Skeletal muscle satellite cell (primary cell): ENCODE measurements around the gene KCNN1.
"Not testable (repeated sequence)": the region's sequence is repeated elsewhere in the genome, so short reads cannot be mapped to it uniquely, and the experiment has no call there.

Experiments used
- H3K27me3 ChIP-seq: 2 replicates; pipeline ENCODE4 v1.7.0; 2013; ENCODE audit warnings: low read length; ENCODE audit not compliant: control insufficient read depth, insufficient read depth
- H3K36me3 ChIP-seq: 2 replicates; pipeline ENCODE4 v1.7.0; 2013; ENCODE audit warnings: mild to moderate bottlenecking, control low read depth, low read length; ENCODE audit not compliant: insufficient read depth
- H3K4me1 ChIP-seq: 2 replicates; pipeline ENCODE4 v1.7.0; 2013; ENCODE audit warnings: low read length; ENCODE audit not compliant: control insufficient read depth, insufficient read depth
- H3K4me2 ChIP-seq: 2 replicates; pipeline ENCODE4 v1.7.0; 2013; ENCODE audit warnings: mild to moderate bottlenecking, low read length
- H3K4me3 ChIP-seq: 2 replicates; pipeline ENCODE4 v1.7.0; 2013; ENCODE audit warnings: low read length
- H3K9ac ChIP-seq: 2 replicates; pipeline ENCODE4 v1.7.0; 2013; ENCODE audit warnings: mild to moderate bottlenecking, low read depth, low read length, moderate library complexity
- H3K9me3 ChIP-seq: replicated peaks from 2 replicates; pipeline ENCODE4 v1.7.0; 2013; ENCODE audit warnings: mild to moderate bottlenecking, control low read depth, low read length

The KCNN1 gene

DNA sequence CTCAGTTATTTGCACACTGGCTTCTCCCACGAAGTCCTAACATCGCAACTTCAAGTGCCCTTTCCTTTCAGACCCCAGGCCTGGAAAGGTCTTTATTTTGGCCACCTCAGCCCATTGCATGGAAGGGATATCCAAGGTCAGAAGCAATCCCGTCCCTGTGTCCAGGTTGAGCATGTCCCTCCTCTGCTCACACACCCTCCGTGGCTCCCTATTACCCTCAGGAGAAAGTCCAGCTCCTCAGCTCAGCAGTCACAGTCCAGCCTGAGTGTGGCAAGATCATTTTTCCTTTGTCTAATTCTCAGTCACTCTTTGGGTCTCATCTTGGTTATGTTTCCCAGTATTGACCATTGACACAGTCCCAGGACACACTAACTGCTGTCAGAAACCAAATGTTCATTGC, 60.2 kb downstream of the KCNN1 start:
- Histone ChIP-seq H3K36me3 (no peaks in the 10 kb centered on the region), H3K4me3 (no peak overlapping the region), H3K9ac (no peak overlapping the region), H3K4me1 (peaks cover 22% of the 10 kb centered on the region), H3K4me2 (no peak overlapping the region), H3K27me3 (no peaks in the 10 kb centered on the region), H3K9me3 (no peaks in the 10 kb centered on the region)

DNA sequence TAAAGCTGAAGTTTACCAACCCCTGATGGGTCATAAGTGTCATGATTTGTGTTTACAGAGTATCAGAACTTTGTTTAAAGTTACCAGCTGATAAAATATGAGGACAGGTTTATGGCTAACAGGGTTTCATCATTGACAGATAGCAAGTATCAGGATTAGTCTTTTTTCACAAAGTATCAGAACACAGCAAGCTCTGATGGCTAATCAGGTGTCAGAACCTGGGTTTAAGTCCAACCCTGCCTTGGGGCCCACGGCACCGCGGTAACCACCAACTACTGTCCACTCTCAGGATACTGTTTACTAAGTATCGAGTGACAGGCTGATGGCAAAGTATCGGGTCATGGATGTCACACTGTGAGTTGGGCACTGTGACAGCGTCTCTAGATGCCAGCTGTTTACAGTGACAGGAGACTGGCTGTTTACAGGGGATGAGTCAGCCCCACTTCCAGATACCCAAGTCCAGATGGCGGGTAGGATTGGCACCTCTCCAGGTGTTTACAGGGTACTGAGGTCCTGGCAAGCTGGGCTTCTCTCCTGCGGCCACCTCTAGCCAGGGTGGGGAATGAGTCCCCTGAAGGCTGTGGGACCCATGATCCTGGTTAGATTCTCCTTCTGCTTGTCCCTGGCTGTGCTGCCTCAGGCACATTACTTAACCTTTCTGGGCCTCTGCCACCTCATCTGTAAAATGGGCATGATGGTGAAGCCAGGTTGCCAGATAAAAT, 62.9 kb downstream of the KCNN1 start:
- no peak overlapping the region for H3K9ac ChIP-seq
- peaks cover 7% of the 10 kb centered on the region for H3K4me1 ChIP-seq
- H3K9me3 ChIP-seq, result no peaks in the 10 kb centered on the region
- no peaks in the 10 kb centered on the region for H3K27me3 ChIP-seq
- H3K4me2 ChIP-seq, result peak overlapping the region; percentile 27
- H3K4me3 ChIP-seq, result no peak overlapping the region
- no peaks in the 10 kb centered on the region for H3K36me3 ChIP-seq

DNA sequence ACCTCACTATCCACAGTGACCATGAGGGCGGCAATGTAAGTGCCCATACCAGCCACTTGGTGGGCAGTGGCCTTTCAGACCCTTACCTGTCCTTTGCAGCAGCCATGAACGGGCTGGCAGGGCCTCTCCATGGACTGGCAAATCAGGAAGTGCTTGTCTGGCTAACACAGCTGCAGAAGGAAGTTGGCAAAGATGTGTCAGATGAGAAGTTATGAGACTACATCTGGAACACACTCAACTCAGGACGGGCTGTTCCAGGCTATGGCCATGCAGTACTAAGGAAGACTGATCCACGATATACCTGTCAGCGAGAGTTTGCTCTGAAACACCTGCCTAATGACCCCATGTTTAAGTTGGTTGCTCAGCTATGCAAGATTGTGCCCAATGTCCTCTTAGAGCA, 64.5 kb downstream of the KCNN1 start:
- H3K4me3 ChIP-seq, H3K4me2 ChIP-seq, H3K36me3 ChIP-seq, H3K4me1 ChIP-seq, H3K9me3 ChIP-seq, H3K27me3 ChIP-seq, H3K9ac ChIP-seq: not testable (repeated sequence)

DNA sequence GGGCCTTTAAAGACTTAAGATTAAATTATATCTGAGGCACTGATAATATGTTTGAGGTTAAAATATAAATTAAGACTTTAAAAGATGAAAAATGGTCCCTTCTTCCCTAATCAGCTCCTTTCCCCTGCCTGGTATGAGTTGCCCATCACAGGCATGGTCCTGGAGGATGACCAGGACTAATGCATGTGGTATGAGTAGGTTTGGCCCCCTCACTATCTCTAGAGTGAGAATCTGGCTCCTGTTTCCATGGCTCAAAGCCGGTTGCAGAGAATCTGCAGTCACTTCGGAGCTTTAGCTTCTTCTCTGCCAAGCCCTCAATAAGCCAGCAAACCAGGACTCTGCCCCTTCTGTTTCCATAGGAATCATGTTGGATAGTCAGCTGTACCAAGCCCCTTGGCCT, 65.2 kb downstream of the KCNN1 start:
- H3K36me3 ChIP-seq, H3K4me3 ChIP-seq, H3K4me2 ChIP-seq, H3K9ac ChIP-seq, H3K27me3 ChIP-seq, H3K4me1 ChIP-seq, H3K9me3 ChIP-seq: not testable (repeated sequence)

DNA sequence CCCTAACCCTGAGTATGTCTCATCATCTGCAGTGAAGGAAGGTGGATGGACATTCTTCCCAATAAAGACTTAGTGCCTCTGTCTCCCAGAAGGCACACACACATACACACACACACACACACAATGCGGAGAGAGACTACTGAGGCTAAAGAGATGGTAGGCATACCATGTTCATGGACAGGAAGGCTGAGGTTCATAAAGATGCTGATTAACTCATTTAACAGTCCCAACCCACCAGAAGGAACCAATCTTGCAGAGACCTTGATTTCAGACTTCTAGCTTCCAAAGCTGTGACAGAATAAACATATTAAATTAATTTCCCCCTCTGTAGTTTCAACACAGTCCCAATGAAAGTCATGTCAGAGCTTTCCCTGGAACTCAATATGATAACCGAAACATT, 74.1 kb downstream of the KCNN1 start:
- no peak overlapping the region for H3K9ac ChIP-seq

DNA sequence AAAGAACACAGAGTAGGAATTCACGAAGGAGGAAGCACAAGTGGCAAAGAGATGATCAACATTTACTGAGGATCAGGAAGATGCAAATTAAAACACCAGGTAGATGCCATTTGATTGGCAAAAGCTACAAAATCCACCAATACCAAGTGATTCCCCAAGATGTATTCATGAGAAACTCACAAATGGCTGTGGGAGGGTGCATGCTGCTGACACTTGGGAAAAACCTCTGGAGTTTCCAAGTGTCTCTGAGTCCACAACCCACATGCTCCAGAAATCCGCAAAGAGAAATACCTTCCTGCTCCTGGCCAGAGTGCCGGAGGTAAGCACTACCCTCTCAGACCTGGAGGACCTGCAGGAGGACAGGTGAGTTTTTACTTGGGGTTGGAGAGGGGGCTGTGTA, 76.8 kb downstream of the KCNN1 start:
- Histone ChIP-seq H3K4me2 (no peak overlapping the region), H3K9ac (no peak overlapping the region), H3K36me3 (no peaks in the 10 kb centered on the region), H3K27me3 (peaks cover 6% of the 10 kb centered on the region), H3K4me3 (no peak overlapping the region), H3K4me1 (peaks cover 22% of the 10 kb centered on the region), H3K9me3 (no peaks in the 10 kb centered on the region)

More for the DNA sequence above, 74.1 kb downstream of the KCNN1 start:
- Histone ChIP-seq H3K4me1 (peaks cover 16% of the 10 kb centered on the region), H3K9me3 (no peaks in the 10 kb centered on the region), H3K4me2 (no peak overlapping the region), H3K36me3 (no peaks in the 10 kb centered on the region), H3K27me3 (peaks cover 6% of the 10 kb centered on the region), H3K4me3 (no peak overlapping the region)

DNA sequence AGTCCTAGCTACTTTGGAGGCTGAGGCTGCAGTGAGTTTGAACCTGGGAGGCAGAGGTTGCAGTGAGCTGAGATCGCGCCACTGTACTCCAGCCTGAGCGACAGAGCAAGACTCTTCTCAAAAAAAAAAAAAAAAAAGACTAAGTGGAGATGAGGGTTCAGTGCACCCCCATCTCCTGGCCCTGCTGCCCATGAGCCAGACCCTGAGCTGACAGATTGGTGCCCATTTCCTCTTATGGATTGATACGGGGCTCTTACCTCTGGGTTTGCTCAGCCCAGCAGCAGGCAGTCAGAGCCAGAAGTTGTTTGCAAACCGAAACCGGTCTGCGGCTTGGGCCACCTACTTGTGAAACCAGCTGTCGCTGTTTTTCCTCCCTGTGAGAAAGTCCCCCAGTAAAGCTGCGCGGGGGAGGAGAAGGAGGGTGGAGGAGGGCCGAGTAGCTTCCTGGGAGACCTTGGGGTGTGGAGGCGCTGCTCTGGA, 78.0 kb downstream of the KCNN1 start:
- H3K4me2 ChIP-seq, result peak overlapping the region; percentile 67

DNA sequence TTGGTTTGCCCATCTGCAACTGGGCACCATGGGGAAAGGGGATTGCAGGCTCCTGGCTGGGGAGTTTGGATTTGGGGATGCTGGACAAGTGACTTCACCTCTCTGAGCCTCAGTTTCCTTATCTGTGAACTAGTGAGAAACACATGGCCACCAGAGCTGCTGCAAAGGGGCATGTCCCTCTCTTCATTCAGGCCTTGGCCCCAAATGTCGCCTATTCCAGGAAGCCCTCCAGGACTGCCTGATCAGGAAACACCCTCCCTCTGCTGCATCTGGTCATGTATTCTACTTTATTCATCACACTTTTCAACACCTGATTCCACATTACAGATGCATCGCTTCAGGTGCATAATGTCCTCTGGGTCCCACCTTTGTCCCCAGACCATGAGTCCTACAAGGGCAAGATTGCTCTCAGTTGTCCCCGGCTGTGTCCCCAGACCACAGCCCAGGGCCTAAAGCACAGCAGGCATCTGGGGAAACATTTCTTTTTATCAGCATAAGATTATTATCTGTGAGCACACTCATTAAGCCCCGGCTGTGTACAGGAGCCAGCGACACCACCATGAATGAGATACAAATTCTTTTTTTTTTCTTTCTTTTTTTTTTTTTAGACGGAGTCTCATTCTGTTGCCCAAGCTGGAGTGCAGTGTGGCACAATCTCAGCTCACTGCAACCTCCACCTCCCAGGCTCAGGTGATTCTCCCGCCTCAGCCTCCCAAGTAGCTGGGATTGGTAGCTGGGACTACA, 78.6 kb downstream of the KCNN1 start:
- no peaks in the 10 kb centered on the region for H3K9me3 ChIP-seq
- peaks cover 5% of the 10 kb centered on the region for H3K27me3 ChIP-seq
- H3K4me3 ChIP-seq, result peak overlapping the region; percentile 58
- H3K9ac ChIP-seq, result peak overlapping the region; percentile 55
- H3K4me1 ChIP-seq, result peaks cover 27% of the 10 kb centered on the region
- H3K36me3 ChIP-seq, result no peaks in the 10 kb centered on the region
- H3K4me2 ChIP-seq, result peak overlapping the region; percentile 67

More for the DNA sequence above, 78.0 kb downstream of the KCNN1 start:
- Histone ChIP-seq H3K9ac (peak overlapping the region; percentile 55), H3K27me3 (peaks cover 6% of the 10 kb centered on the region), H3K4me3 (peak overlapping the region; percentile 58), H3K9me3 (no peaks in the 10 kb centered on the region), H3K36me3 (no peaks in the 10 kb centered on the region), H3K4me1 (peaks cover 27% of the 10 kb centered on the region)

DNA sequence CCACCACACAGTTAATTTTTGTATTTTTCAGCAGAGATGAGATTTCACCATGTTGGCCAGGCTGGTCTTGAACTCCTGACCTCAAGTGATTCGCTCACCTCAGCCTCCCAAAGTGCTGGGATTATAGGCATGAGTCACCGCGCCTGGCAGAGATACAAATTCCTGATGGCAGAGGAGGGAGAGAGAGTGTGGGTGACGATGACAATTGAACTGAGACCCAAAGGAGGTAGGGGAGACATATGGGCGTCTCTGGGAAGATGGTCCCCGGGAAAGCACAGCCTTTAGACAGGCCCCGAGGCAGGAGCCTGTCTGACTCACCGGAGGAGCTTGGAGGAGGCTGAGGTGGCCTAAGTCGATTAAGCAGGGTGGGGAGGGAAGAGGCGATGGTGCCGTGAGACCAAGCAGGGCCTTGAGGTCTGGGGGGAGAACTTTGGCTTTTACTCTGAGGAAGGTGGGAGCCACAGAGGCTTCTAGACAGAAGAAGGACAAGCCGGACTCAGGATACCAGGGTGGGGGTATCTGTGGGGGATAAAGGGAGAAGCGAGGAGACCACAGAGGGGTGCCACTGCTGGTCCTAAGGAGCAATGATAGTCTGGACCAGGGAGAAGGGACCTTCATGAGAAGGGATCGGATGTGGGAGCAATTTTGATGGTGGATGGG, 79.3 kb downstream of the KCNN1 start:
- H3K36me3 ChIP-seq, result no peaks in the 10 kb centered on the region
- peak overlapping the region; percentile 55 for H3K9ac ChIP-seq
- H3K4me2 ChIP-seq, result peak overlapping the region; percentile 0
- no peaks in the 10 kb centered on the region for H3K9me3 ChIP-seq
- peaks cover 27% of the 10 kb centered on the region for H3K4me1 ChIP-seq
- H3K4me3 ChIP-seq, result no peak overlapping the region
- no peaks in the 10 kb centered on the region for H3K27me3 ChIP-seq

DNA sequence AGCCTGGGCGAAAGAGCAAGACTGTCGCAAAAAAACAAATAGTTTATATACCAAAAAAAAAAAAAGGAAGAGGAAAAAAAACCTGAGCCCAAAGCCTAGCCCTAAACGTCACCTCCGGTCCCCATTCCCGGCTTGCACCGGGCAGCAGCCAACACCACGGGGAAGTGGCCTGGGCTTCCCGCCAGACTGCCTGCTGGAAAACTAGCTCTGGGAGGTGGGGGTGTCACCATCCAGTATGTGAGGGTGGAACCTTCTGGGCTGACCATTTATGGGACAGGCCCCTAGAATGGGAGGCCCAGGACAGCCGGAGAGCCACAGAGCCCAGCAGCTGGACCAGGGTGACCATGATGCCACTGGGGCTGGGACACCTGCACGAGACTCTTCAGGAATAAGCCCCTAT, 82.5 kb downstream of the KCNN1 start:
- Histone ChIP-seq H3K9ac (no peak overlapping the region), H3K4me1 (peaks cover 46% of the 10 kb centered on the region), H3K4me3 (no peak overlapping the region)

More for the DNA sequence above, 82.5 kb downstream of the KCNN1 start:
- Histone ChIP-seq H3K9me3 (no peaks in the 10 kb centered on the region), H3K4me2 (no peak overlapping the region), H3K36me3 (no peaks in the 10 kb centered on the region), H3K27me3 (no peaks in the 10 kb centered on the region)
